HFF-Myc (cell line): ENCODE measurements around the gene HNRNPD.
"Not testable (repeated sequence)": the region's sequence is repeated elsewhere in the genome, so short reads cannot be mapped to it uniquely, and the experiment has no call there.

ENCODE experiments used
- DNase-seq: peaks from one replicate; pipeline ENCODE4 v3.0.0-alpha.2; 2011; ENCODE audit warnings: low read depth; ENCODE audit errors: extremely low read depth
- H3K4me3 ChIP-seq: replicated peaks from 2 replicates; pipeline ENCODE4 v1.5.1; 2011; ENCODE audit warnings: low read depth, mild to moderate bottlenecking, control low read depth, low read length
- TF ChIP-seq, protein P1 (sequence below): IDR thresholded peaks from 2 replicates; pipeline ENCODE4 v1.5.1; 2012; ENCODE audit warnings: mild to moderate bottlenecking, low read depth, low read length, control low read depth; ENCODE audit errors: missing control alignments

HNRNPD gene

DNA sequence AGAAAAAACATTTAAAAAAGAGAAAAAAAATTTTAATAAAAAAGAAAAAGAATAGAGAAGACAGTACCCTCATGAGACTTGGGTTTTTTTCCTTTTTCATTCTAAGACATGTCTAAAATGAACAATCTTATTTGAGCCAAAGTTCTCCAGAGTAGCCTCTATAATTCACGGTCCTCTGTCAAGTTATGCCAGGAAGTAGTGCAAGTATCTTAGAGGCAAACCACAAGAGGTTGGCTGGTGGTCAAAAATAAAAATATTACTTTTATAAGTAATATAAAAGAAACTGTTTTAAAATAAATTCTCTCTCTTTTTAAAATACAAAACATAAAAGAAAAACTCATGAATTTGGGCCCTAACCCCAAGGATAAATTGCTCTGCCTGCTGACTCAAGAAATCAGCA lies 29.9 kb upstream of the HNRNPD start:
- TF ChIP-seq, protein P1, sequence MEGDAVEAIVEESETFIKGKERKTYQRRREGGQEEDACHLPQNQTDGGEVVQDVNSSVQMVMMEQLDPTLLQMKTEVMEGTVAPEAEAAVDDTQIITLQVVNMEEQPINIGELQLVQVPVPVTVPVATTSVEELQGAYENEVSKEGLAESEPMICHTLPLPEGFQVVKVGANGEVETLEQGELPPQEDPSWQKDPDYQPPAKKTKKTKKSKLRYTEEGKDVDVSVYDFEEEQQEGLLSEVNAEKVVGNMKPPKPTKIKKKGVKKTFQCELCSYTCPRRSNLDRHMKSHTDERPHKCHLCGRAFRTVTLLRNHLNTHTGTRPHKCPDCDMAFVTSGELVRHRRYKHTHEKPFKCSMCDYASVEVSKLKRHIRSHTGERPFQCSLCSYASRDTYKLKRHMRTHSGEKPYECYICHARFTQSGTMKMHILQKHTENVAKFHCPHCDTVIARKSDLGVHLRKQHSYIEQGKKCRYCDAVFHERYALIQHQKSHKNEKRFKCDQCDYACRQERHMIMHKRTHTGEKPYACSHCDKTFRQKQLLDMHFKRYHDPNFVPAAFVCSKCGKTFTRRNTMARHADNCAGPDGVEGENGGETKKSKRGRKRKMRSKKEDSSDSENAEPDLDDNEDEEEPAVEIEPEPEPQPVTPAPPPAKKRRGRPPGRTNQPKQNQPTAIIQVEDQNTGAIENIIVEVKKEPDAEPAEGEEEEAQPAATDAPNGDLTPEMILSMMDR = no peak
- no peak overlapping the region for H3K4me3 ChIP-seq
- no peak for DNase-seq

DNA sequence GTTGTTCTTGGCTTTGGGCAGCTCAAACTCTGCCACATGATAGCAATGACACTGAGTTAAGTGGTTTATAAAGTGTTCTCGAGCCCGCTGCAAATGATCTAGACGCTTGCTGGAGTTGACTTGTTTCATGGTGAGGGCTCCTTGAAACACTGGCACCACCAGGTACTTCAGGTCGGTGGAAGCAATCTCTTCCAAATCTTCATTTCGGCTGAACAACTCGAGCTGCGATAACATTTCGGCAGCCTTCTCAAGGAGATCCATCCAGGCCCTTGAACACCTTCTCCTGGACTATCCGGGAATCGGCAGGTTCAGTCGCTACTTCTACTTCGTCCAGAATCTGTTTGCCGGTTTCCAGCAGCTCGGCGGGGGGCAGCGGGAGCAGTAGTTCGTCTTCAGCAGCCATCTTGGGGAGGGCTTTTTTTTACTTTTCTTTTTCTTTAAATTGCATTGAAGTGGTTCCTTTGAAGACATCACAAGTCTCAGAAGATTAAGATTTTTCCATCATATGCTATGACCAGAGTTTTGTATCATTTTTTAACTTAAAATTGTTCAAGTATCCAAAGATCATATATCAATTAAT lies 28.5 kb upstream of the HNRNPD start:
- TF ChIP-seq, protein P1 = no peak
- H3K4me3 ChIP-seq = no peak overlapping the region
- DNase-seq = no peak

- TF ChIP-seq, protein P1 = no peak
- DNase-seq = no peak
- no peak overlapping the region for H3K4me3 ChIP-seq
These were observed 27.8 kb upstream of the HNRNPD start for GRCh38 chr4:82401600-82401999.

- H3K4me3 ChIP-seq = no peak overlapping the region
- TF ChIP-seq, protein P1 = no peak
- no peak for DNase-seq
These were observed 24.5 kb upstream of the HNRNPD start for GRCh38 chr4:82398263-82398662.

DNA sequence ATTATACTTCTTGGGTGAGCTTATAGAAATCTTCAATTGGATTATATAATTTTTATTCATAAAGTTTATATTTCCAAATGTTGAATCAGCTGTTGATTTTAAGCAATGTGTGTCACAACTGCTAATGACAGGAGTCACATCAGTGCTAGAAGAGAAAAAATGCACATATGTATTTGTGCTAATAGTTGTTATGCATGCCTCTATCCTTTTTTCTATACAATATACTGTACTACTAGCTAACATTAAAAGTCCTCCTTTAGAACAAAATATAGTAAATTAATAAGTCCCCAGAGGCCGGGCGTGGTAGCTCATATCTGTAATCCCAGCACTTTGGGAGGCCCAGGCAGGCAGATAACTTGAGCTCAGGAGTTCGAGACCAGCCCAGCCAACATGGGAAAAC lies 23.7 kb upstream of the HNRNPD start:
- H3K4me3 ChIP-seq = no peak overlapping the region
- DNase-seq = no peak
- TF ChIP-seq, protein P1 = no peak

GRCh38 chr4:82394896-82395295 lies 21.1 kb upstream of the HNRNPD start:
- DNase-seq = no peak
- H3K4me3 ChIP-seq = no peak overlapping the region

GRCh38 chr4:82390061-82390460 lies 16.3 kb upstream of the HNRNPD start:
- not testable (repeated sequence) for DNase-seq, H3K4me3 ChIP-seq

More at GRCh38 chr4:82394896-82395295, 21.1 kb upstream of the HNRNPD start:
- TF ChIP-seq, protein P1 = no peak
